Neutrophil (primary cell): Measurements from ENCODE around the gene PTPRN2.

Experiments
- H3K27ac ChIP-seq: fragments of 200-600 bp; sonication (generic); 2 replicates; pipeline ENCODE4 v1.5.1; 2016; ENCODE audit warnings: mild to moderate bottlenecking, moderate library complexity
- H3K27me3 ChIP-seq: fragments of 200-600 bp; sonication (generic); 2 replicates; pipeline ENCODE4 v1.6.0; 2016; ENCODE audit warnings: mild to moderate bottlenecking
- H3K36me3 ChIP-seq: fragments of 200-600 bp; sonication (generic); 2 replicates; pipeline ENCODE4 v1.5.1; 2017
- H3K4me1 ChIP-seq, 2 experiments: fragments of 200-600 bp in 1 of 2; sonication (generic) in 1 of 2; 1 replicate in 1 of 2; 2 replicates in 1 of 2; pipeline versions ENCODE4 v1.5.1 to v1.6.1; 2013 to 2016; ENCODE audit warnings: low read depth in 1 of 2, low read length in 1 of 2, mild to moderate bottlenecking in 1 of 2, moderate library complexity in 1 of 2; ENCODE audit not compliant: control insufficient read depth in 1 of 2, insufficient read depth in 1 of 2
- H3K4me3 ChIP-seq, 2 experiments: fragments of 200-600 bp in 1 of 2; sonication (generic) in 1 of 2; 1 replicate in 1 of 2; 2 replicates in 1 of 2; pipeline ENCODE4 v1.5.1; 2013 to 2016; ENCODE audit warnings: low read depth in 1 of 2, low read length in 1 of 2, mild to moderate bottlenecking in 1 of 2, moderate library complexity in 1 of 2
- H3K9me3 ChIP-seq: fragments of 200-600 bp; sonication (generic); 2 replicates; pipeline ENCODE4 v1.5.1; 2016
- CTCF ChIP-seq: fragments of 200-600 bp; sonication (generic); IDR thresholded peaks from 2 replicates; pipeline ENCODE4 v1.5.1; 2016; ENCODE audit warnings: antibody characterized with exemption

Gene PTPRN2

DNA sequence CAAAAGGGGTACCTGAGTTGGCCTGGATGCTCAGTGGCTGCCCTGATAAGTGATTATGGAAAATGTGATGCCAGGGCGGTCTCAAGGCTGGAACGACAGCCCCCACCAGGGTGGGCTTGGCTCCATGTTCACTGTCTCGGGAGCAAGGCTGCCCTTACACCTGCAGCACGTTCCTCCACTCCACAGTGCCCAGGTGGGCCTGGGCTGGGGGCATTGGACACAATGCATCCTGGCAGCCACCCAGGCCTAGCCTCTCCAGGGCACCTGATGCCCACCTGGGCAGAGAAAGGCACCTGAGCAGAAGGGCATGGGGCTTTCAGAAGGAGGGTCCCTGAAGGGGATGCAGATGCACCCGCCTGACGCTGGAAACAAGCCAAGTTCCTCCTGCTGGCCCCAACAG lies 702.5 kb downstream of the PTPRN2 start:
- no peaks in the 10 kb centered on the region for H3K9me3 ChIP-seq
- no peak overlapping the region for H3K4me3 ChIP-seq
- TF ChIP-seq CTCF, result no peak
- no peak overlapping the region for H3K27ac ChIP-seq
- no peaks in the 10 kb centered on the region for H3K4me1 ChIP-seq
- no peaks in the 10 kb centered on the region for H3K36me3 ChIP-seq
- H3K27me3 ChIP-seq, result no peaks in the 10 kb centered on the region

GRCh38 chr7:157884461-157885062 lies 703.1 kb downstream of the PTPRN2 start:
- no peaks in the 10 kb centered on the region for H3K27me3 ChIP-seq
- H3K4me1 ChIP-seq, result no peaks in the 10 kb centered on the region
- H3K36me3 ChIP-seq, result no peaks in the 10 kb centered on the region
- no peak overlapping the region for H3K27ac ChIP-seq
- no peak for TF ChIP-seq CTCF
- no peaks in the 10 kb centered on the region for H3K9me3 ChIP-seq
- no peak overlapping the region for H3K4me3 ChIP-seq

DNA sequence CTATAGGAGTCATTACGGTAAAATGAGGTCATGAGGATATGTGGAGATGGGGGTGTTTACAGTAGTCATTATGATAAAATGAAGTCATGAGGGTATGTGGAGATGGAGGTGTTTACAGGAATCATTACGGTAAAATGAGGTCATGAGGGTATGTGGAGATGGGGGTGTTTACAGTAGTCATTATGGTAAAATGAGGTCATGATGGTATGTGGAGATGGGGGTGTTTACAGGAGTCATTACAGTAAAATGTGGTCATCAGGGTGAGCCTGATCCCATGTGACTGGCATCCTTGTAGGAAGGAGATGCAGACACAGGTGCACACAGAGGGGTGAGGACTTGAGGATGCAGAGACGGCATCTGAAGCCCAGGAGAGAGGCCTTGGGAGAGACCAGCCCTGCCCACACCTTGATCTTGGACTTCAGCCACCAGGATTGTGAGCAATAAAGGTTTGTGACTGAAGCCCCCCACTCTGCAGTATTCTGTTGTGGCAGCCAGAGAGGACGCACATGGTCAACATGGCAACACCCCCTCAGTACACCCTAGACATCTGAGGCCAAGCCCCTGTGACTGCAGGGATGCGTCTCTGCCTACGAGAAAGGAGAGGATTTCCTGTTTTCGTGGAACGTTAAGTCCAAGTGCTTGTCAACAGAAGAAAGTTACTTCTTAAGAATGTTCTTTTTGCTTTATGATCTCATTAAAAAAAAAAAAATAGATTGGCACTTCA lies 706.4 kb downstream of the PTPRN2 start:
- Histone ChIP-seq H3K27ac (no peak overlapping the region), H3K9me3 (no peaks in the 10 kb centered on the region)

GRCh38 chr7:157879391-157879790 lies 708.2 kb downstream of the PTPRN2 start:
- no peaks in the 10 kb centered on the region for H3K36me3 ChIP-seq
- H3K4me1 ChIP-seq, result no peaks in the 10 kb centered on the region
- H3K4me3 ChIP-seq, result no peak overlapping the region
- TF ChIP-seq CTCF, result no peak
- no peaks in the 10 kb centered on the region for H3K27me3 ChIP-seq
- no peak overlapping the region for H3K27ac ChIP-seq
- H3K9me3 ChIP-seq, result no peaks in the 10 kb centered on the region

More for the DNA sequence above, 706.4 kb downstream of the PTPRN2 start:
- no peak for TF ChIP-seq CTCF
- Histone ChIP-seq H3K36me3 (no peaks in the 10 kb centered on the region), H3K27me3 (no peaks in the 10 kb centered on the region), H3K4me3 (no peak overlapping the region), H3K4me1 (no peaks in the 10 kb centered on the region)

GRCh38 chr7:157877298-157878090 lies 710.1 kb downstream of the PTPRN2 start:
- Histone ChIP-seq H3K4me1 (no peaks in the 10 kb centered on the region), H3K4me3 (no peak overlapping the region), H3K27me3 (no peaks in the 10 kb centered on the region), H3K9me3 (no peaks in the 10 kb centered on the region), H3K27ac (no peak overlapping the region), H3K36me3 (no peaks in the 10 kb centered on the region)
- no peak for TF ChIP-seq CTCF
